WI38 (cell line): Measurements from ENCODE around the gene THSD4.

Source experiments
- H3K4me3 ChIP-seq: 2 replicates; pipeline ENCODE4 v1.5.1; 2011; ENCODE audit warnings: low read depth, mild to moderate bottlenecking, control low read depth, low read length
- TF ChIP-seq, protein P1 (sequence below): IDR thresholded peaks from 2 replicates; pipeline ENCODE4 v1.5.1; 2012; ENCODE audit warnings: low read depth, mild to moderate bottlenecking, control low read depth, low read length

Gene THSD4

GRCh38 chr15:71096676-71097075 is 18.6 kb upstream of the THSD4 start:
- TF ChIP-seq, protein P1, sequence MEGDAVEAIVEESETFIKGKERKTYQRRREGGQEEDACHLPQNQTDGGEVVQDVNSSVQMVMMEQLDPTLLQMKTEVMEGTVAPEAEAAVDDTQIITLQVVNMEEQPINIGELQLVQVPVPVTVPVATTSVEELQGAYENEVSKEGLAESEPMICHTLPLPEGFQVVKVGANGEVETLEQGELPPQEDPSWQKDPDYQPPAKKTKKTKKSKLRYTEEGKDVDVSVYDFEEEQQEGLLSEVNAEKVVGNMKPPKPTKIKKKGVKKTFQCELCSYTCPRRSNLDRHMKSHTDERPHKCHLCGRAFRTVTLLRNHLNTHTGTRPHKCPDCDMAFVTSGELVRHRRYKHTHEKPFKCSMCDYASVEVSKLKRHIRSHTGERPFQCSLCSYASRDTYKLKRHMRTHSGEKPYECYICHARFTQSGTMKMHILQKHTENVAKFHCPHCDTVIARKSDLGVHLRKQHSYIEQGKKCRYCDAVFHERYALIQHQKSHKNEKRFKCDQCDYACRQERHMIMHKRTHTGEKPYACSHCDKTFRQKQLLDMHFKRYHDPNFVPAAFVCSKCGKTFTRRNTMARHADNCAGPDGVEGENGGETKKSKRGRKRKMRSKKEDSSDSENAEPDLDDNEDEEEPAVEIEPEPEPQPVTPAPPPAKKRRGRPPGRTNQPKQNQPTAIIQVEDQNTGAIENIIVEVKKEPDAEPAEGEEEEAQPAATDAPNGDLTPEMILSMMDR, result no peak
- no peak overlapping the region for H3K4me3 ChIP-seq

DNA sequence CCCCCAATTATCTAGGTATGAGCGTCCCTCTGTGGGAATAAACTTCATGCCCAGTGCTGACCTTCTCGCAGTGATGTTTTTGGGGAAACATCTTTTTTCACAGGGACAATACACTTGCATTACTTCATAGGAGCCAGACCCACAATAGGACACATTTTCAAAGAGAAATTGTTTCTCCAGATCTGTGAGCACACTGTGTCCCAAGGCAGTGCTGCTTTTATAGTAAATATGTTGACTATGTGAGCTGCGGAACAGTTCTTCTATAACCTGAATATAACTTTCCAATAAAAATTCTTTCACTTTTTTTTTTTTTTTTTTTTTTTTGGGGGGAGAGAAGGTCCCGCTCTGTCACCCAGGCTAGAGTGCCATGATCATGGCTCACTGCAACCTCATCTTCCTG is 17.4 kb upstream of the THSD4 start:
- TF ChIP-seq, protein P1, result no peak

DNA sequence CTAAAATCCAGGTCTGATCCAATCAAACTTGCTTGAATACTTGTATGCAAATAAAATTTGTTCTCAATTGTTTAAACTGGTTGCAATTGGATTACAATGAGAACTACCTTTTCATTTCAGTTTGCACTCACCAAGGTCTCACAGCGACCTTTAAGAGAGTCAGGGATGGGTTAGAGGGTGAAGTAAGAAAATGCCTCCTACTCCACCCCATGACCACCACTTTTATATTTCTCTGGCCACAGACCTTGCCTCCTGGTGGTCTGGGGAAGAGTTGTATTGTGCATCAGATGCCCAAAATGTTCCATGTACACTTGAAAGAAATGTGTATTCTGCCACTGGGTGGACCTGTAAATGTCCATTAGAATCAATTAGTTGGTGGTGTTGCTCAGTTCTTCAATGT is 16.4 kb upstream of the THSD4 start:
- H3K4me3 ChIP-seq, result no peak overlapping the region
- TF ChIP-seq, protein P1, result no peak

More for the DNA sequence above, 17.4 kb upstream of the THSD4 start:
- H3K4me3 ChIP-seq, result no peak overlapping the region

DNA sequence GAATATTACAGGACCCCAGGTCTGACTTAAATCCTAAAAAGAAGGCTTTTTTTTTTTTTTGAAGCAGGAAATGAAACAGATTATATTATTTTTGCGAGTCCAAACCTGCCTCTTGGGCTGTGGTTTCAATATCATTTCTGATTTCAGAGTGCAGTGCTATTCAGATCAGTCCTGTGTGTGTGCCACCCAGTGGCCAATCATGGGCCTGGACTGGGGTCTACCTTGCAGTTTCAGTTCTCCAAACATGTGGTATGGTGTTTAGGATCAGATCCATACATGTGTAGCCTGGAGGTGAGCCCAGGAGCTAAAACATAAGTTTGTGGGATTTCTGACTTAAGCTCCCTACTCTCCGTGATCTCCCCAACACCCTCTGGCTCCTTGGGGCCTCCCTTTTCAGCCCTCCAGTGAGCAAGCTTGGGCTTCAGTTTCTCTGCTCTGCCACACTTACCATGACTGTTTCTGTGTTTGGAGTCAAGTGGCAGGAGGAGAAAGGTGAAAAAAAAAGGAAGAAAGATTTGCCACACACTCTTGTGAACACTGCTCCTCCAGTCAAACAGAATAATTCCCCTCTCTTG is 12.1 kb upstream of the THSD4 start:
- TF ChIP-seq, protein P1, result peak; percentile 58
- no peak overlapping the region for H3K4me3 ChIP-seq

- TF ChIP-seq, protein P1, result no peak
Observed at GRCh38 chr15:71104636-71105035, 10.6 kb upstream of the THSD4 start.

GRCh38 chr15:71105444-71105843 is 9.8 kb upstream of the THSD4 start:
- no peak overlapping the region for H3K4me3 ChIP-seq
- TF ChIP-seq, protein P1, result no peak

More at GRCh38 chr15:71104636-71105035, 10.6 kb upstream of the THSD4 start:
- H3K4me3 ChIP-seq, result no peak overlapping the region

DNA sequence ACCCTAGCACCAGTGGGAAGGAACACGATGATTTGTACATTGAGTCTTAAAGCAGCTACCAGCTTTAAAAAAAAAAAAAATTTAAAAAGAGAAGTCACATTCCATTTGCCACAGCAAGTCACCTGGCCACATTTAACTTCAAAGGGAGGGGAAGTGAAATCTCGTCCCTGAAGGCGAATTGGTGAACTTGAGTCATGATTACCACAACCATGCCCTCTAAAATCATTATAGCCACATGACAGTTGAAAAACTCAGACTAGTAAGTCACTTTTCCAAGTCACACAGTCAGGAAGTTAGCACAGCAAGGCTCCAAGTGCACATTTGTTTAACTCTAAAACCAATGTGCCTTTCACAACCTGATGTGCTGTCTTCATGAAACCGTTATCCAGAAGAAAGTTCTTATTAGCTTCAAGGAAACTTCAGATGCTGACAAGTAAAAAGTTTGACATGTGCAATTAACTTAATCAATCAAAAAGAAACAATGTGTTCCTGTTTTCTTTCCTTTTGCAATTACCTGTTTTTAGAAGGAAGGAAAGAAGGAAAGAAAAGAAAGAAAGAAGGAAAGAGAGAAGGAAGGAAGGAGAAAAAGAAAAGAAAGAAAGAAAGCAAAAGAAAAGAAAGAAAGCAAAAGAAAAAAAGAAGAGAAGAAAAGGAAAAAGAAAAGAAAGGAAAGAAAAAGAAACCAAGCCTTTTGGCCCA is 8.3 kb upstream of the THSD4 start:
- H3K4me3 ChIP-seq, result no peak overlapping the region
- TF ChIP-seq, protein P1, result no peak
